IMR-90 (cell line): ENCODE data around the gene MMP24. TPM values are rescaled to one million over a fixed set of nuclear protein-coding genes. Genes with fewer than 3 reads are reported as not detected.

Experiments
- ATAC-seq: fragments of 200-7000 bp; cut with Tn5 transposase; 2 replicates; pipeline ENCODE4 v1.9.1; 2020; ENCODE audit warnings: low read depth, mild to moderate bottlenecking, moderate library complexity
- BruUV-seq: library from RNA; stranded (reverse); fragments of 400-500 nt; replicated peaks from 2 replicates; lab custom pipeline; 2021; lab: Mats Ljungman, UMichigan
- CTCF ChIA-PET: fragments of 300-600 bp; formaldehyde crosslinking; extraction: SDS; loops from one replicate; lab custom pipeline; 2021; ENCODE audit warnings: antibody characterized with exemption; lab: Yijun Ruan, JAX
- POLR2A ChIA-PET: fragments of 300-600 bp; sonication (Branson Sonifier 250); formaldehyde crosslinking; loops from one replicate; lab custom pipeline; 2022; ENCODE audit warnings: antibody characterized with exemption; ENCODE audit not compliant: unreplicated experiment; lab: Charles Lee
- DNase-seq: peaks from one replicate; pipeline ENCODE4 v3.0.0; 2013
- H2AFZ ChIP-seq: replicated peaks from 2 replicates; pipeline ENCODE3; 2013; ENCODE audit warnings: low read length, mild to moderate bottlenecking; ENCODE audit not compliant: poor library complexity
- H2AK5ac ChIP-seq: 2 replicates; pipeline ENCODE4 v1.6.1; 2013; ENCODE audit warnings: low read depth, low read length, inconsistent platforms
- H2AK9ac ChIP-seq: replicated peaks from 2 replicates; pipeline ENCODE3; 2013; ENCODE audit warnings: mild to moderate bottlenecking, low read depth, low read length, moderate library complexity; ENCODE audit not compliant: poor library complexity
- H2BK120ac ChIP-seq: 2 replicates; pipeline ENCODE4 v1.6.1; 2013; ENCODE audit warnings: low read depth, low read length, inconsistent platforms
- H2BK15ac ChIP-seq: 3 replicates; pipeline ENCODE4 v1.6.1; 2013; ENCODE audit warnings: low read depth, low read length, inconsistent platforms
- H2BK20ac ChIP-seq: 2 replicates; pipeline ENCODE4 v1.6.1; 2013; ENCODE audit warnings: low read depth, mild to moderate bottlenecking, inconsistent platforms, low read length, moderate library complexity
- H2BK5ac ChIP-seq: 2 replicates; pipeline ENCODE4 v1.6.1; 2013; ENCODE audit warnings: mild to moderate bottlenecking, low read depth, low read length, inconsistent platforms; ENCODE audit not compliant: poor library complexity, severe bottlenecking
- H3K14ac ChIP-seq: replicated peaks from 2 replicates; pipeline ENCODE4 v1.6.1; 2013; ENCODE audit warnings: low read depth, low read length, inconsistent platforms
- H3K18ac ChIP-seq: 2 replicates; pipeline ENCODE4 v1.6.1; 2013; ENCODE audit warnings: low read depth, low read length, control low read depth
- H3K23ac ChIP-seq: 2 replicates; pipeline ENCODE4 v1.6.1; 2013; ENCODE audit warnings: low read depth, low read length, inconsistent platforms
- H3K27ac ChIP-seq: 2 replicates; pipeline ENCODE4 v1.5.1; 2013; ENCODE audit warnings: mild to moderate bottlenecking, control low read depth, low read length; ENCODE audit not compliant: insufficient read depth
- H3K27me3 ChIP-seq: 2 replicates; pipeline ENCODE4 v1.6.1; 2013; ENCODE audit warnings: low read length; ENCODE audit not compliant: control insufficient read depth, insufficient read depth
- H3K36me3 ChIP-seq: 2 replicates; pipeline ENCODE4 v1.6.1; 2013; ENCODE audit warnings: low read length, mixed read lengths; ENCODE audit not compliant: control insufficient read depth, insufficient read depth
- H3K4ac ChIP-seq: 2 replicates; pipeline ENCODE4 v1.6.1; 2013; ENCODE audit warnings: low read depth, low read length, inconsistent platforms
- H3K4me1 ChIP-seq: 2 replicates; pipeline ENCODE4 v1.6.1; 2013; ENCODE audit warnings: low read length, mixed read lengths; ENCODE audit not compliant: control insufficient read depth, insufficient read depth
- H3K4me2 ChIP-seq: 2 replicates; pipeline ENCODE4 v1.6.1; 2013; ENCODE audit warnings: low read depth, mild to moderate bottlenecking, control low read depth, low read length, moderate library complexity
- H3K4me3 ChIP-seq: 2 replicates; pipeline ENCODE4 v1.5.1; 2013; ENCODE audit warnings: low read depth, mild to moderate bottlenecking, control low read depth, low read length, moderate library complexity; ENCODE audit not compliant: insufficient read depth
- H3K56ac ChIP-seq: 2 replicates; pipeline ENCODE4 v1.6.1; 2013; ENCODE audit warnings: low read length, inconsistent platforms; ENCODE audit not compliant: insufficient read depth; ENCODE audit errors: extremely low read depth
- H3K79me1 ChIP-seq, 2 experiments: 2 replicates each; pipeline ENCODE4 v1.6.1; 2013; ENCODE audit warnings: low read length in 2 of 2, inconsistent platforms in 1 of 2, low read depth in 1 of 2
- H3K9ac ChIP-seq: 2 replicates; pipeline ENCODE4 v1.6.1; 2013; ENCODE audit warnings: low read depth, low read length, control low read depth
- H3K9me1 ChIP-seq: 2 replicates; pipeline ENCODE4 v1.6.1; 2013; ENCODE audit warnings: low read length, inconsistent platforms; ENCODE audit not compliant: insufficient read depth
- H3K9me3 ChIP-seq: 2 replicates; pipeline ENCODE4 v1.6.1; 2013; ENCODE audit warnings: low read length; ENCODE audit not compliant: control insufficient read depth, insufficient read depth
- H4K20me1 ChIP-seq: 2 replicates; pipeline ENCODE4 v1.6.1; 2013; ENCODE audit warnings: low read length, inconsistent platforms; ENCODE audit not compliant: insufficient read depth
- H4K5ac ChIP-seq: 2 replicates; pipeline ENCODE4 v1.6.1; 2013; ENCODE audit warnings: mild to moderate bottlenecking, low read depth, low read length, control low read depth
- H4K8ac ChIP-seq, 2 experiments: 2 replicates each; pipeline ENCODE4 v1.6.1; 2013; ENCODE audit warnings: low read depth in 2 of 2, low read length in 2 of 2, control low read depth in 1 of 2, inconsistent platforms in 1 of 2
- H4K91ac ChIP-seq: 2 replicates; pipeline ENCODE4 v1.6.1; 2013; ENCODE audit warnings: low read depth, low read length, inconsistent platforms; ENCODE audit not compliant: insufficient read depth
- BHLHE40 ChIP-seq: fragments of 150-350 bp; IDR thresholded peaks from 2 replicates; pipeline ENCODE4 v1.6.1; 2016; ENCODE audit warnings: mild to moderate bottlenecking, low read depth, low read length
- CEBPB ChIP-seq: IDR thresholded peaks from 2 replicates; pipeline ENCODE4 v1.6.1; 2012; ENCODE audit warnings: low read depth, low read length, improper control_type of control experiment
- CHD1 ChIP-seq: IDR thresholded peaks from 2 replicates; pipeline ENCODE4 v1.6.1; 2012; ENCODE audit warnings: low read depth, low read length, improper control_type of control experiment
- CTCF ChIP-seq: conservative IDR thresholded peaks from 2 replicates; pipeline ENCODE4 v1.5.1; 2012; ENCODE audit warnings: mild to moderate bottlenecking, low read depth, low read length, improper control_type of control experiment
- ELK1 ChIP-seq: fragments of 150-350 bp; IDR thresholded peaks from 2 replicates; pipeline ENCODE4 v1.6.1; 2016; ENCODE audit warnings: low read depth, mild to moderate bottlenecking, low read length, moderate library complexity, borderline replicate concordance
- FOS ChIP-seq: fragments of 150-350 bp; IDR thresholded peaks from 2 replicates; pipeline ENCODE4 v1.6.1; 2016; ENCODE audit warnings: low read depth, low read length
- MAFK ChIP-seq: IDR thresholded peaks from 2 replicates; pipeline ENCODE4 v1.6.1; 2012; ENCODE audit warnings: low read depth, low read length, improper control_type of control experiment
- MXI1 ChIP-seq: IDR thresholded peaks from 2 replicates; pipeline ENCODE4 v1.6.1; 2012; ENCODE audit warnings: low read depth, mild to moderate bottlenecking, low read length, moderate library complexity, borderline replicate concordance
- NFE2L2 ChIP-seq: fragments of 150-350 bp; IDR thresholded peaks from 2 replicates; pipeline ENCODE4 v1.6.1; 2016; ENCODE audit warnings: low read depth, mild to moderate bottlenecking, low read length
- POLR2A ChIP-seq: IDR thresholded peaks from 2 replicates; pipeline ENCODE4 v1.6.1; 2012; ENCODE audit warnings: mild to moderate bottlenecking, low read depth, low read length
- RAD21 ChIP-seq: IDR thresholded peaks from 2 replicates; pipeline ENCODE4 v1.6.1; 2012; ENCODE audit warnings: low read length, improper control_type of control experiment
- RFX5 ChIP-seq: IDR thresholded peaks from 2 replicates; pipeline ENCODE4 v1.8.0; 2012; ENCODE audit warnings: low read depth, mild to moderate bottlenecking, low read length, moderate library complexity
- SMC3 ChIP-seq: fragments of 150-350 bp; IDR thresholded peaks from 2 replicates; pipeline ENCODE4 v1.6.1; 2016; ENCODE audit warnings: low read depth, mild to moderate bottlenecking, antibody characterized with exemption, low read length, moderate library complexity
- WGBS, 2 experiments: methylation state at CpG; one replicate each; pipeline versions ENCODE4 v1.1.5 to v1.1.7; 2013; ENCODE audit warnings: missing lambda C conversion rate in 2 of 2; ENCODE audit not compliant: insufficient read length in 1 of 2; ENCODE audit errors: extremely low coverage in 2 of 2; 5-methylcytosine and 5-hydroxymethylcytosine counted together
- dilution Hi-C: fragments of 300-500 bp; cut with HindIII; formaldehyde crosslinking; loops from one replicate; pipeline ENCODE4 v1.14.3; 2018; ENCODE audit warnings: low sequenced_read_pairs; ENCODE audit not compliant: unreplicated experiment
- in situ Hi-C: fragments of 300-500 bp; cut with MboI; formaldehyde crosslinking; loops from 3 replicates; pipeline ENCODE4 v1.14.3; 2019; ENCODE audit warnings: low sequenced_read_pairs, inconsistent platforms, mixed read lengths
- intact Hi-C: fragments of 100-400 bp; cut with micrococcal nuclease; formaldehyde crosslinking; loops from 2 replicates; pipeline ENCODE4 v1.10.0; 2022
- polyA plus RNA-seq, 3 experiments: library from polyadenylated mRNA; depleted of rRNA; stranded (reverse); fragments of >200 nt; gene quantifications; 2 replicates each; pipeline ENCODE4 v1.2.3, GENCODE V29; 2012; ENCODE audit warnings: low replicate concordance in 1 of 3
- total RNA-seq: library from RNA; depleted of rRNA; stranded (reverse); fragments of >200 nt; gene quantifications from 2 replicates; pipeline ENCODE4 v1.2.3, GENCODE V29; 2012

MMP24 gene
- total and polyA plus RNA-seq, 2 of the 4 experiments (the other 2 are of a cell fraction): 0.36 to 0.79 TPM

- TF ChIP-seq RFX5: no peak
Observed at GRCh38 chr20:35179292-35180212, 46.9 kb upstream of the MMP24 start (continued).

GRCh38 chr20:35180266-35180665, 46.2 kb upstream of the MMP24 start:
- no peak overlapping the region for H2BK15ac ChIP-seq
- H3K18ac ChIP-seq: no peak overlapping the region
- ATAC-seq: no peak
- H3K23ac ChIP-seq: no peak overlapping the region
- no peak overlapping the region for H4K5ac ChIP-seq
- H3K27me3 ChIP-seq: no peaks in the 10 kb centered on the region
- no peaks in the 10 kb centered on the region for H3K79me1 ChIP-seq
- no peak overlapping the region for H2BK5ac ChIP-seq
- no peak overlapping the region for H3K9ac ChIP-seq
- H3K4ac ChIP-seq: no peak overlapping the region
- H3K27ac ChIP-seq: no peak overlapping the region
- no peak overlapping the region for H3K56ac ChIP-seq
- H3K14ac ChIP-seq: no peak overlapping the region
- H4K8ac ChIP-seq: no peak overlapping the region
- no peak overlapping the region for H2BK20ac ChIP-seq
- H2AK5ac ChIP-seq: no peak overlapping the region
- no CpG with 5 or more reads among the region's 5 CpGs for WGBS, 2 experiments
- H3K36me3 ChIP-seq: peaks cover 4% of the 10 kb centered on the region; the same call in 1 of the 2 replicates
- H4K91ac ChIP-seq: no peak overlapping the region
- no peak overlapping the region for H3K4me2 ChIP-seq
- in situ Hi-C loops (no loop called here), dilution Hi-C loops (no loop called here), intact Hi-C loops (no loop called here)
- no peak overlapping the region for H2AFZ ChIP-seq
- H3K4me1 ChIP-seq: no peaks in the 10 kb centered on the region
- H4K20me1 ChIP-seq: no peaks in the 10 kb centered on the region
- no peak for DNase-seq
- BruUV-seq: no TSS peak
- no peak overlapping the region for H3K4me3 ChIP-seq
- no peak overlapping the region for H2BK120ac ChIP-seq
- no peaks in the 10 kb centered on the region for H3K9me1 ChIP-seq
- H3K9me3 ChIP-seq: no peaks in the 10 kb centered on the region
- CTCF ChIA-PET: no interaction called here
- no peak overlapping the region for H2AK9ac ChIP-seq
- POLR2A ChIA-PET: no interaction called here
- TF ChIP-seq MXI1 (no peak), POLR2A (no peak), MAFK (no peak), CHD1 (no peak), CEBPB (no peak), NFE2L2 (no peak), CTCF (no peak), BHLHE40 (no peak), RAD21 (no peak), FOS (no peak), SMC3 (no peak), ELK1 (no peak)
